ENCODE measurements around the gene CPSF4.

- TF ChIP-seq, protein P1, sequence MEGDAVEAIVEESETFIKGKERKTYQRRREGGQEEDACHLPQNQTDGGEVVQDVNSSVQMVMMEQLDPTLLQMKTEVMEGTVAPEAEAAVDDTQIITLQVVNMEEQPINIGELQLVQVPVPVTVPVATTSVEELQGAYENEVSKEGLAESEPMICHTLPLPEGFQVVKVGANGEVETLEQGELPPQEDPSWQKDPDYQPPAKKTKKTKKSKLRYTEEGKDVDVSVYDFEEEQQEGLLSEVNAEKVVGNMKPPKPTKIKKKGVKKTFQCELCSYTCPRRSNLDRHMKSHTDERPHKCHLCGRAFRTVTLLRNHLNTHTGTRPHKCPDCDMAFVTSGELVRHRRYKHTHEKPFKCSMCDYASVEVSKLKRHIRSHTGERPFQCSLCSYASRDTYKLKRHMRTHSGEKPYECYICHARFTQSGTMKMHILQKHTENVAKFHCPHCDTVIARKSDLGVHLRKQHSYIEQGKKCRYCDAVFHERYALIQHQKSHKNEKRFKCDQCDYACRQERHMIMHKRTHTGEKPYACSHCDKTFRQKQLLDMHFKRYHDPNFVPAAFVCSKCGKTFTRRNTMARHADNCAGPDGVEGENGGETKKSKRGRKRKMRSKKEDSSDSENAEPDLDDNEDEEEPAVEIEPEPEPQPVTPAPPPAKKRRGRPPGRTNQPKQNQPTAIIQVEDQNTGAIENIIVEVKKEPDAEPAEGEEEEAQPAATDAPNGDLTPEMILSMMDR (IDR thresholded peaks at IDR 0.05; ENCODE audit: low read depth, low read length, poor library complexity, severe bottlenecking), result peak; percentile 48
- no peak for TF ChIP-seq EZH2phosphoT487 (IDR thresholded peaks at IDR 0.05; ENCODE audit: borderline replicate concordance, low read length)
Observed at GRCh38 chr7:99406557-99406956, 32.2 kb upstream of the CPSF4 start.

All from DOHH2 (cell line).